Brain pericyte (primary cell): ENCODE measurements around the gene SMYD4.
"Not testable (repeated sequence)": the region's sequence is repeated elsewhere in the genome, so short reads cannot be mapped to it uniquely, and the experiment has no call there.

Source experiments
- DNase-seq: peaks from one replicate; pipeline ENCODE4 v3.0.0-alpha.2; 2012; ENCODE audit warnings: low read depth, low spot score

SMYD4 gene

DNA sequence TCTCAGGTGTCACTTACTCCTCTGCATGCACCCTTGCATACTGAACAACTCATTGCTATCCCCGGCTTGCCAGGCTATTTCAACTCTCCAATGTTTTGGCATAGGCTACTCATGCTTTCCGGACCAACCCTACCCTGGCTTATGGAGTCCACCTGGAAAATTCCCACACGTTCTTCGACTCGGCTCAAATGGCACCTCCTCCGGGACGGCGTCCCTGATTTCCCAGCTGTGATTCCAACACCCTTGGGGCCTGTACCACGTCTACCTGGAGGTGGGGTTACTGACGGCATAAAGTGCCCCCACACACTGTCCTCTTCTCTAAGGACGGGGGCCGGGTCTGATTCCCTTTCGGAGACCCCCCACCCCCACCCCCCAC, 498 bp downstream of the SMYD4 start:
- DNase-seq = no peak

DNA sequence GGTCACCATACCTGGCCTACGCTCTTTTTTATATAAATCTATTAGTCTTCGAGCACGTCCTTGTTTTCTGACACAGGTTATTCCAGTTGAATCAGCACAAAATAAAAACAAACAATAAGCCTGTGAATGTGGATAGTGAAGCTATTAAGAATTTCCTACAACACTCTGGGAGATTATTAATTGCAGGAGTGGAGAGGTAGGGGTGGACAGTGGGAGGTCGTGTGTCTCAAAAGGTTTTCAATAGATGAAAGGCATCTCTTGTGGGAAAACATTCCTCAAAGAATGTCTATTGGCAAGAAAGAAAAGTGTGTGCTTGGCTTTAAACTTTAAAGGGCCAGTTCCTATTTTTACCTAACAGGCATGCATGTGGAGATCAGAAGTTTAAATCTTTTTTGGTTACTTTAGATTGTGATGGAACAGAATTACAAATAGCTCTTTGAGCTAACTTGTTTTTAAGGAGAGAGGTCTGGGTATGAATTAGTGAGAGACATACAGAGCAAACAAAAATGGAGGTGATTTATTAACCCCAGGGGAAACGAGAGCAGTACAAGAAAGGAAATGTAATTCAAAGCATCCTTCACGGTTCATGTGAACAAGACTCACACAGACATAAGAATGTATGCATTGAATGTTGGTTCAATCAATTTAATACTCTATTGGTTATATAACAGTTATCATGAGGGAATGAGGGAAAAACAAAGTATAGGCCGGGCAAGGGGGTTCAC, 9.0 kb downstream of the SMYD4 start:
- DNase-seq = no peak

GRCh38 chr17:1813088-1813487, 16.6 kb downstream of the SMYD4 start:
- no peak for DNase-seq

- DNase-seq = no peak
Measured at GRCh38 chr17:1810450-1811103, 19.1 kb downstream of the SMYD4 start.

GRCh38 chr17:1809815-1810214, 19.9 kb downstream of the SMYD4 start:
- DNase-seq = not testable (repeated sequence)

DNA sequence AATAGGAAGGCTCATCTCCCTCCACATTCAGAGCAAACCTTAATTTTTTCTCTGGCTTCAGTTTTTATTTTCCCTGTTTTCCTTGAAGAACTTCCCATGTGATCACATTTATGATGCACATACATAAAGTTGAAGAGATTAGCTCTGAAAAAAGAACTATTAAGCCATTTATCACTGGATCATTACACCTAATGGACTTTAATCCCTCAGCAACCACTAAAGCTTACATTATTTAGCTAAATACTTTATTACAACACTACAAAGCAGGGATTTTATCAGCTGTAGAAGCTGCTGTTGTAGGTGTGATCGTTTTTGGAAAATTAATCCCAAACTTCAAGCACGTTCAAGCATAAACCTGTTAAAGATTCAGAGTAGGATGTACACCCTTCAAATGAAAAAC, 21.1 kb downstream of the SMYD4 start:
- DNase-seq = no peak

DNA sequence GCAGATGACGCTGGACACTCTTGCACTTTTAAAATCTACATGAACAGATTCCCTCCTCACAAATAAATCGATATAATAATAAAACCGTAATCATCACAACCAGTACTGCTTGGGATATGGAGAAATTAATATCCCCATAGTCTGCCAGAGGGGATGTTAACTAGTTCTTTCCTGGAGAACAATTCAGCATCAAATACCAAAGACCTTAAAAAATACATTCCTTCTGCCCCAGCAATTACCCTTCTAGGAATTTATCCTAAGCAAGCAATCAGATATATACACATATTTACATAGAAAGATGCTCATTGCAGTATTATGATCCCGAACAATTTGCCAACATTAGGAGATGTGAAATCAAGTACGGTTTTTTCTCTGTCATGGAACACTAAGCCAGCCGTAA, 21.8 kb downstream of the SMYD4 start:
- no peak for DNase-seq

- DNase-seq = no peak
Measured at GRCh38 chr17:1803280-1803679, 26.4 kb downstream of the SMYD4 start.

DNA sequence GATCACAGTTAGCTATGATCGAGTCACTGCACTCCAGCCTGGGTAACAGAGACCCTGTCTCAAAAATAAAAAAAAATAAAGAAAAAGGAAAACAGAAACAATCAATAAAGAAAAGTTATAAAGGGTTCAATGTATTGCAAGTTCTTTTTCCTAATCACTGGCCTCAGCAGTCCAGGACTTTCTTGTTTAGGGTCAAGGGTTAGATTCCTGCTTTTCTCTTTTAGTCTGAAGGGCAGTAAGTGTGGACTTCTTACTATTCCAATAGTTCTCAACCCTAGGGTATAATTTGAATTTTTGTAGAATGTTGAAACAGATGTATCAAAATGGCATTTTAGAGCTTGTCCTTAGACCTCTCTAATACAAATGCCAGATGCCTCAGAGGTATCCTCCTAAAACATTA, 27.3 kb downstream of the SMYD4 start:
- no peak for DNase-seq

DNA sequence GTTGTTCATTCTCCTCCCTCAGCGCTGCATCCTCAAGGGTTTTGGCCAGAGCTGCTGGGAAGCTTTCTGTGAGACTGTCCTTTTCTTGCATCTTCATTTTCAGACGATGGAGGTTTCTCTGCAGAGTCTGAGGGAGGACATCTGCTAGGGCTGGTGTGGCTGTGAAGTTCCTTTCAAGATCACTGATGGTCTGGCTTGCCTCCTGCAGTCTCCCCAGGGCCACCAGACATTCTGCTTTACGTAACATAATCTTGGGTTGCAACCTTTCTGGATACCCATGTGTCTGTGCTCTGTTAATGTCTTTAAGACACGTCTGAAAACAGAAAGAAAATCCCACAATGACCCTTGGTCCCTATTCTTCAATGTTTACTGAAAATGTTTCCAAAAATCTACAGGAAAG, 29.0 kb downstream of the SMYD4 start:
- no peak for DNase-seq

GRCh38 chr17:1800240-1800639, 29.5 kb downstream of the SMYD4 start:
- DNase-seq = no peak

GRCh38 chr17:1797846-1798245, 31.9 kb downstream of the SMYD4 start:
- DNase-seq = not testable (repeated sequence)

DNA sequence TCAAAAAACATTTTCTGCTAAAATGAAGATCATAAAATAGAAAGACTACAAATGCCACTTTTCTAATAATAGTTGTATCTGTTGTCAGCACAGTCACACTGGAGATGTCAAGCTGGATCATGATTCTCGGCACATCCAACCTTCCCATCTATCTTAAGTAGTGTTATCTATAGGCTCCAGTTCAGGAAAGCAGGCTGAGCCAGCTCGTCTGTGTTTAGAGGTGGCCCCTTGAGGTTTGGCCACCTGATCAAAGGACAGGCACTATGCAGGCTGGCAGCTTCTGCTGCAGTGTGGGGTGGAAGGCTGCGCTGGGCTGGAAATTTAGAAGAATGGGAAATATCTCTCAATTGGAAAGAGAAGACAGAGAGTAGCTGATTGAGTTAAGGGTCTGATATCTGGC, 32.4 kb downstream of the SMYD4 start:
- no peak for DNase-seq

DNA sequence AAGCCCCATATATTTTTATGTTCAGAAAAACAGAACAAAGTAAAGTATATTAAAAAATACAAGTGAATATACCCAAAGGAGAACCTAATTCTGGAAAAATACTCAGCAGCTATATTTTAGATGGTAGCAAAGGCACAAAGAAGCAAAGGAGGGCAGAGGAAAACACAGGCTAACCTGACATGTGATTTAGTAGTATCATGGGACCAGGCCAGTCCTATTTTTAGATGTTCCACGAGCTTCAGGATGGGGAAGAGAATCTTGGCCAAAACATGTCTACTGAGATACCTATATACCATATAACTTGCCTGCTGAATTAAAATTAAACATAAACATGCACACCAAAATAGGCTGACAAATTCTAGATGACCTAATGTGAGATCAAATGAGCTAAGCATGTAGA, 32.9 kb downstream of the SMYD4 start:
- DNase-seq = no peak

GRCh38 chr17:1793447-1793806, 36.3 kb downstream of the SMYD4 start:
- DNase-seq = no peak

- no peak for DNase-seq
Measured at GRCh38 chr17:1792495-1793446, 36.9 kb downstream of the SMYD4 start.

- no peak for DNase-seq
Measured at GRCh38 chr17:1789936-1790335, 39.8 kb downstream of the SMYD4 start.

DNA sequence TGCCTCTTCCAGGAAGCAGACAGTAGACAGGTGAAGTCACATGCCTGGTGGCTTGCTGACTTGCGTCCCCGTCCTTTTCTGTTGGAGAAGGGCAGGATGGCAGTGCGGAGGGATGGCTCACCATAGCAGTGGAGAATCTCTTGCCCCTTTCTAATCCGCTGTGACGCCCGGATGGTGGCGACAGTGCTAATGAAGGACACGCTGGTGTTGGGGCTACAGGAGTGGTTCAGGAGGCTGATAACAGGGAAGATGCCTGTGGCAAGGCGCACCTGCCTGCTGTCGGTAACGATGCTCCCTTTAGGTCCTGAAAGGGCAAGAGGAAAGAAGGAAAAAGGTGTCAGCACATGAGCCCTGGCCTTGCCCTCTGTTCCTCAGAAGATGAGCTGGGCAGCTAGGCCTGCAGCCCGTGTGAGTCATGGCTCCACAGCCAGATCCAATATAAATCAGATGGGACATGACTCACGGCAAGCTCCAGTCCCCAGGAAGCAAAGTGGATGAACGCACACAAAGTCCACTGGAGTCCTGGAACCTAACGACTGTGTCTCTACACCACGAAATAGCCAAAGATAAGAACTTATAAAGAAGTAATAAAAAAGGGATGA, 42.3 kb downstream of the SMYD4 start:
- peak; percentile 56 for DNase-seq

DNA sequence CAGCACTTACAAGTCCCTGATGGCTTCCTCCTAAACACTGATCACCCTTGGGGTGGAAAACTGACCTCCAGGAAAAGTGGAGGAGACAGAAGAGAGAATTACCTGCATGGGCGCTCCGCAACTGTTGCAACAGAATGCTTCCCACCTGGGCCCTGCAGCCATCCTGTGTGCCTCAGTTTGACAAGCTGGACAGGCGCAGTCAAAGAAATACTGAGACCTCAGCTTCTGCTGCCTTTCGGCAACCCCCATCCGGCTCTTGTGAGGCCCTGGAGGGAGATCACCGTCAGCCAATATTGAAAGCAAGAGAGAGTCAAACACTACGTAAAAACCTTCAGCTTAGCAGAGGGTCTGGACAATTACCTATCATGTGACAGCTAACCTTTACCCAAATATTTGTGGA, 43.0 kb downstream of the SMYD4 start:
- DNase-seq = no peak

DNA sequence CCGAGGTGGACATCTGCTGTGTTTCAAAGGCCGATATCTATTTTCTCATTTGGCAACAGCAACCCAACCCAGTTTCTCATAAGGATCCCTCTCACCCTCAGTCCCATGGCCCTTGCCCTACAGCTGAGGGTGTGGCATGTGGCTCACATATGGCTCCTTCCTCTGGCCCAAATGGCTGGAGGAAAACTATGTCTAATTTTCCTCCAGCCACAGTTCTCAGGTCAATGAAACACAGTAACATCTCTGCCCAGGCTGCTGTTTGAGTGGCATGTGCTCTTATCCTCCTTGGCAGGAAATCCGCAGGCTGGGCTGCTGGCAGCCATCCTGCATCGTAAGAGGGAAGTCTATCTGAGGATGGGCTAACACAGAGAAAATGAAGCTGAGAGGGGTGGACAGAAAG, 43.8 kb downstream of the SMYD4 start:
- no peak for DNase-seq

- no peak for DNase-seq
Measured at GRCh38 chr17:1783834-1784611, 45.7 kb downstream of the SMYD4 start.
